ENCODE measurements around the gene SVOPL. TPM values are rescaled to one million over a fixed set of nuclear protein-coding genes. Genes with fewer than 3 reads are reported as not detected.

Gene SVOPL
- total RNA-seq, 1 donor from 2014 or later = 0.82 TPM

DNA sequence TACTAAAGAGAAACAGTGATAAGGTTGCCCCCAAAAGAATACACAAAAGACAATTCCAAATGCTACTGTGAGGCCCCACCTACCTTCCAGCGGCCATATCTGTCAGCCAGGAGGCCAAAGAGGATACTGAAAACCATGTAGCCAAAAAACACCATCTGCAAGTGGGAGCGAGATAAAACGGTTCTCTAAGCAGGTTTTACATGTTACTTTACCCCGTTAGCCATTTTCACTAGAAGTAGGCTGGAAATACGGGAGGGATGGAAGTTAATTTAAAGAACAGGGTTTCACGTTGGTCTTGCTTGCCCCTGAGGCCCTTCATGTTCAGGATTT is 38.2 kb downstream of the SVOPL start:
- FAIRE-seq = no peak
- no peak for DNase-seq (ENCODE audit: low spot score in 2 of 2)

DNA sequence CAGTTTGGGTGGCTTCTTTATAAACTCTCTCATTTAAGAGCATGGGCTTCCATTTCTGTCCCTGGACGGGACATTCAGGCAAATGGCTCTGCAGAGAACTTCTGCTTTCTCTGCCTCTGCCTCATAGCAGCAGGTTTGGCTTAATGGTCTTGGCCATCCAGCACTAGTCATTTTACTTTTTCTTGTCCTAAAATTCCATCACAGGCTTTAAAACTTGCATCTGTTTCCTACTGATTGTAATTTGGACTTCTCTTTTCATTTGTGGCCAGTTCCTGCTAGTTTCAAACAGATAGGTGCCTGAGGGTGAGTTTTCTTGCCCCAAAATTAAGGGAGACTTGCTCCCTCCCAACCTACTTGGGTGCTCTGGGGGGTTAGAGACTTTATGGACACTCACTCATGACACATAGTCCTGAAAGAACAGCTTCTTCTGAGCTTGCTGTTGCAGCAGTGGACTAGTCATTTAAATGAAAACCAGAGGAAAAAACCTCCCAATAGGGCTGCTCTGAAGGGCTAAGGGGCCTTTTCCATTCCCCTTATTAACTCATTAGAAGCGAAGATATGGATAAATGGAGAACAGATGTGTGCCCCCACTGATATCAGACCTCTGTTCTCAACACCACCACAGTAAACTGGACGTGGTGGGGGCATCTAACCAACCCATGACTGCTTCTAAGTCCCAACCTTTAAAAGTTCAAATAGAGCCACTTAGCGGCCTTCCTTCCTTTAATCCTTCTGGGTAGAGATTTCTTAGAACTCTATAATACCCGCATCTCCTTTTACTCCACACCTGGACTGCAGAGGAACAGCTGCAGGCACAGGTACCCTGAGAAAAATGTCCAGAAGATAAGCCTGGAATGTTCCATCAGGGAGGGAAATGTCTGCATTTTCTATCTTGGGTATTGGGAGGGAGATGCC is 38.8 kb downstream of the SVOPL start:
- DNase-seq (ENCODE audit: low spot score in 2 of 2) (no peak), FAIRE-seq (no peak)

DNA sequence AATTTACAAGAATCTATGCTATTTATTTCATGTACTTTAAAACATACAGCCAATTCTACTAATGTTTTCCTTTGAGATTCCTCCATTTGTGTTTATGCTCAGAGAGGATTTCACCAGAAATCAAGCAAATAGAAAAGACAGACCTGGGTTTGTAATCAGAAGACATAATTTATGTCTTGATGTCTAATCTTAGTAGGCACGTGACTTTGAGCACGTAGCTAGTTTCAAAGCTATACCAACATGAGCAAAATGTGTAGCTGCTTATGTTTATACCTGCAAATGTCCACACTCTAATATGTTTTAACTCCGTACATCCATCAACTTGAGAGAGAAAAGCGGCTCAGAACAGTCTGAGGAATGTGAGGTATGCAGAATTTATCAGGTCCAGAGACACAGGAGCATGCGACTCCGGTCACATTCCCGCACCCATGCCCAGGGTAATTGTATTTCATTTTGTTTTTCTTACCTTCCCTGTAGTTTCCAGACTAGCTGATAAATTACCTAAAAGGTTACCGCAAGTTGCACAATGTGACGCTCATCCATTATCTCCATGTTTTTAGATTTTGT is 40.0 kb downstream of the SVOPL start:
- FAIRE-seq (no peak), DNase-seq (ENCODE audit: low spot score in 2 of 2) (no peak)

DNA sequence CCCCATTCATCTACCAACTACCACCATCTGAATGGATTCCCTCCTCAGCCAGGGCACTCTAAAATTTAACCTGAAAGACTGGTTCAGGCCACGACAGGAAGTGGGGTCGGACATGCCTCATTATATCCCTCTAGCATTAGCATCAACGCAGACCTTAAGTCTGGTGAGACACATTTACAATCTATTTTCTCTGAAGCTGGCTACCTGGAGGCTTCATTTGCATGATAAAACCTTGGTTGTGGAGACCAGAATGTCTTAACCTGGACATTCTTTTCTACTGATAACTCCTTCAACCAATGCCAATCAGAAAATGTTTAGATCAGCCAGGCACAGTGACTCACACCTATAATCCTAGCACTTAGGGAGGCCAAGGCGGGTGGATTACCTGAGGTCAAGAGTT is 42.3 kb downstream of the SVOPL start:
- DNase-seq (ENCODE audit: low spot score in 2 of 2) = no peak
- FAIRE-seq = no peak

DNA sequence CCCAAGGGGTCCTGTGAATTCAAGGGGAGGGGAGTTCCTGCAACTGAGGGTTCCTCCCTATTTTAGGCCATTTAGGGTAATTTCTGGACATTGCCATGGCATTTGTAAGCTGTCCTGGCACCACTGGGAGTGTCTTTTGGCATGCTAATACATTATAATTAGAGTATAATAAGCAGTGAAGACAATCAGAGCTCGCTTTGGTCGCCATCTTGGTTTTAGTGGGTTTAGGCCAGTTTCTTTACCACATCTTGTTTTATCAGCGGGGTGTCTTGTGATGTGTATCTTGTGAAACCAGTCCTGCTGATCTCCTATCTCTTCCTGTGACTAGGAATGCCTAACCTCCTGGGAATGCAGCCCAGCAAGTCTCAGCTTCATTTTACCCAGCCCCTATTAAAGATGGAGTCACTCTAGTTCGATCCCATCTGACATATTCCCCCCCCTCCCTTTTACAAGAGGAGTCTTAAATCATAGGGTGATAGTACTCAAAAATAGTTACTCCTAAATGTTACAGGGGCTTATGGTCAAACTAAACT is 43.2 kb downstream of the SVOPL start:
- no peak for FAIRE-seq
- no peak for DNase-seq (ENCODE audit: low spot score in 2 of 2)

DNA sequence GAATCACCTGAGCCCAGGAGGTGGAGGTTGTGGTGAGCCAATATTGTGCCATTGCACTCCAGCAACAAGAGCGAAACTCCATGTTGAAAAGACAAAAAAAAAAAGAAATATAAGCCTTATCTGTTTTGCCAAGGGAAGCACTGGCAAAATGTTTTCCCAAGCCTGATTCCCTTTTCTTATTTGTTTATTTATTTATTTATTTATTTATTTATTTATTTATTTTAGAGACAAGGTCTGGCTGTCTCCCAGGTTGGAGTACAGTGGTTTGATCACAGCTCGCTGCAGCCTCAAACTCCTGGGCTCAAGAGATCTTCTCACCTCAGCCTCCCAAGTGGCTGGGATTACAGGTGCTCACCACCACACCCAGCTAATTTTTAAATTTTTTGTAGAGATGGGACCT is 44.2 kb downstream of the SVOPL start:
- FAIRE-seq = no peak
- no peak for DNase-seq (ENCODE audit: low spot score in 2 of 2)

DNA sequence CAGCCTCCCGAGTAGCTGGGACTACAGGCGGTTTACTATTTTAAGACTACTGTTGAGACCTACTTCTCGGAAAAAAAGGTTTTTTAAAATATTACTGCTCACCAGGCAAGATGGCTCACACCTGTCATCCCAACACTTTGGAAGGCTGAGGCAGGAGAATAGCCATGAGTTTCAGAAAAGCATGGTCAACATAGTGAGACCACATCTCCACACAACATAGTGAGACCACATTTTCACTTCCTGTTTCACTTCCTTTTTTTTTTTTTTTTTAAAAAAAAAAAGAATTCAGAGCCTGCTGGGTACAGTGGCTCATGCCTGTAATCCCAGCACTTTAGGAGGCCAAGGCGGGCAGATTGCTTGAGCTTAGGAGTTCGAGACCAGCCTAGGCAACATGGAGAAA is 46.5 kb downstream of the SVOPL start:
- FAIRE-seq (no peak), DNase-seq (ENCODE audit: low spot score in 2 of 2) (no peak)

DNA sequence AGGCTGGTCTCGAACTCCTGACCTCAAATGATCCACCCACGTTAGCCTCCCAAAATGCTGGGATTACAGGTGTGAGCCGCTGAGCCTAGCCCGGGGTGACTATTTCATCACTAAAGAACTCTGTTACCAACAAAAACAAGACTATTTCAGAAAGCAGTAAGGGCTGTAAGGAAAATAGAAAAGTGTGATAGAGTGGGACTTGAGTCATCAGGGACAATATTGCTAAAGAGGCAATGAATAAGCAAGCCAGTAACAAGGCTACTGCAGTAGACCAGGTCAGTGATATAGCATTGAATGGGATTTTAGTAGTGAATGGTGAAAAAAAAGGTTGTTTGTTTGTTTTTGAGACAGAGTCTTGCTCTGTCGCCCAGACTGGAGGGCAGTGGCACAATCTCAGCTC is 51.7 kb downstream of the SVOPL start:
- DNase-seq (ENCODE audit: low spot score in 2 of 2) = no peak
- no peak for FAIRE-seq

DNA sequence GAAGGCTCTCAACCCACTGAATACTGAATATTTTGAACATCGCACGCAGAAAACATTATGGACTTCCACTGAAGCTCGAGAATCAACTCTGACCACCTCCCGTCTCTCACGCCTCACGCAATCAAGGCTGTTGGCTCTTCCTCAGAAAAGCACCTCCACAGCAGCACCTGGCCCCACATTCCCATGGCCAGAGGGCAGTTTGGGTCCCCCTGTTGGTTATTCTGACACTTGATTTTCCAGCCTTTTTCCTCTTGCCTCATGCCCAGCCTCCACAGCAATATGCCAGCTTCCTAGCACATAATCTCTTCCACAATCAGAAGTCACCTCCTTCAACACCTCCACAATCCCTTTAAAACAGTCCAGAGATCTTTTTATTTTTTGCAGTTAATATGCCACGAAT is 55.9 kb downstream of the SVOPL start:
- FAIRE-seq (no peak), DNase-seq (ENCODE audit: low spot score in 2 of 2) (no peak)

DNA sequence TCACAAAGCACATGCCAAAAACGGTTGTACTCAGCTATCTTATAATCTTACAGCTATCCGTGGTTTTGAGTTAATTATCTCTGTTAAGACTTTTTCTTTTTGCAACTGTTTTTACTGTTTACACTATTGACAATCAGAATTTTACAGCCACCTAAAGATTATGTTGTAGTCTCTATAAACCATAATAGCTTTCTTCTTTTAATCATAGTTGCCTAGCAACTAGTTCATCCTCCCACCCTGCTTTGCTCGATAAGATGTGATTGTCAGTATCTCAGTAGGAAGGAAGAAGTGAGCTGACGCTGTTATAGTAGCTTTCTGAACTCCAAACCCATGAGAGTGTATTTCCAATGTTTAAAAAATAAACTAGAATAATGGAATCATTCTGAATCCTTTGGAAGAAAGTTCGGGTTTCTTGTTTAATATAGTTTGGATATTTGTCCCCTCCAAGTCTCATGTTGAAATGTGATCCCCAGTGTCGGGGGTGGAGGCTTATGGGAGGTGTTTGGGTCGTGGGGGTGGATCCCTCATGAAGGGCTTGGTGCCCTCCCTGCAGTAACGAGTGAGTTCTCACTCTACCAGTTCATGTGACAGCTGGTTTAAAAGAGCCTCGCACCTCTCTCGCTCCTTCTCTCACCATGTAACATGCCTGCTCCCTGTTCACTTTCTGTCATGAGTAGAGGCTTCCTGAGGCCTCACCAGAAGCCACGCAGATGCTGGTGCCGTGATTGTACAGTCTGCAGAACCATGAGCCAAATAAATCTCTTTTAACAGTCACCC is 68.1 kb downstream of the SVOPL start:
- FAIRE-seq = no peak

DNA sequence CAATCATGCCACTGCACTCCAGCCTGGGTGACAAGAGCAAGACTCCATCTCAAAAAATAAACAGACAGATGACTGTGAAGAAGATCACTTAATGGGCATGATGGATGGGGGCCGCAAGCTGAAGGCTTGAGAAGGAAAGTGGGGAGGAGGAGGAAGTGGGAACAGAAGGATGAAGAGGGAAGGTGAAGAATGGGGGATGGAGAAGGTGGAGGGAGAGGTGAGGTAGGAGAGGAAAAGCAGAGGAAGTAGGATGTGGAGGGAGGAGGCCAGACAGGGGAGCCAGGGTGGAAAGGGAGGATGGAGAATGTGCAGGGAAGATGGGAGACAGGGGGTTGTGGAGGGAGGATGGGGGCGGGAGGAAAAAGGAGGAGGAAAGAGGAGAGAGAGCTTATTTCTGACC is 68.8 kb downstream of the SVOPL start:
- FAIRE-seq (no peak), DNase-seq (ENCODE audit: low spot score in 2 of 2) (no peak)

More for the DNA sequence above, 68.1 kb downstream of the SVOPL start:
- DNase-seq (ENCODE audit: low spot score in 2 of 2) = no peak

DNA sequence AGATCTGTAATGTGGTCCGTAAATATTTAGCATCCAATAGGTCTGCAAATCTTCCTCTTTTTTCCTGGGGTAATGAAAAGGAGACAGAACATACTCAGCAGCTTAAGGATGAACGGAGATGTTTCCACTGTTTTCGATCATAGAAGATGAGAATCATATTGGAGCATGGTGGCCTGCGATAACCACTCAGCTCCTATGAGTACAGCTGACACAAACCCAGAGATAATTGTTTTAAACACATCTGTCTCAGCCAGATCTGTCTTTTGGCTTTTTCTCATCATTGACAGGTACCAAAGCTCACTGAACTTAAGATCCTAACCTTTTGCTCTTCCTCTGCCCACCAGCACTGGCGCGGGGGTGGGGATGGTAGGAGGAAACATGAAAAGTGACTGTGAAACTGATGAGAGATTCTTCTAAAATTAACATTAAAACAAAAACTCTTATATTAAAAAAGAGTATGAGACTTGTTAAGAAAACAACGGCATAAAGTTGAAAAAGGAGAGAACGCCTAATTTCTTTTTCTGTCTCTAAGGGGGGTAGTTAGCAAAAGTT is 71.0 kb downstream of the SVOPL start:
- FAIRE-seq = no peak
- DNase-seq (ENCODE audit: low spot score in 2 of 2) = no peak

DNA sequence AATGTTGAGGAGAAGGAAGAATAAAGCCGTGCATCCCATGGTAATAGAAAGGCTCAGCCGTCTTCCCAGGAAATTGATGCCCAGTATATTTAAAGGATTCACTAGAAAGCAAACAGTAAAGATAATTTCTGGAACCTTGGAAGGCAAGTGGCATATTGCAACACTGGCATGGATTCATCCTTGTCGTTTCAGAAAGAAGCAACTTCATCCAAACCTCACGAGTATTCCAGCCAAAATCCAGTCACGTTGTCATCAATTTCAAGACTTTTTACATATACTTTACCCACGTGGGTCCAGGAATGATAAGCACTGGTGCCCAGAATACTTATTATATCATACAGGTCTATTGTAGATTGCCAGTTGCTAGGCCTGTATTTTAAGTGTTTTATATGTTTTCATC is 73.8 kb downstream of the SVOPL start:
- DNase-seq (ENCODE audit: low spot score in 2 of 2) (no peak), FAIRE-seq (no peak)

DNA sequence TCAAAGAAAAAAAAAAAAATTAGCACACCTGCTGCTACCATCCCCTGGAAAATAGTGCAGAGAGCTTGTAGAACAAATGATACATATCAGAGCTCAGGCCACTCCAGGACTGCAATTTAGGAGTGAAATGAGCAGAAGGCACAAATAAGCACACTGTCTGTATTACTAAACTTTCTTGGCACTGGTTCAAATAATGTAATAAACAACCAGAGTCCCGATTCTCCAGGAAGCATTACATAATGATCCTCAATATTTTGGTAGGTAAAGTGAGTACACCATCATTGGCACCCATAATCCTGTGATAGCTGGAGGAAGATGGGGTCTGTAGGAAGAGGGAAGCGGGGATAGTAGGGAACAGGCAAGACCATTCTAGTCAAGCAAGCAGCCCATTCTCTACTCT is 74.3 kb downstream of the SVOPL start:
- no peak for DNase-seq (ENCODE audit: low spot score in 2 of 2)
- no peak for FAIRE-seq

DNA sequence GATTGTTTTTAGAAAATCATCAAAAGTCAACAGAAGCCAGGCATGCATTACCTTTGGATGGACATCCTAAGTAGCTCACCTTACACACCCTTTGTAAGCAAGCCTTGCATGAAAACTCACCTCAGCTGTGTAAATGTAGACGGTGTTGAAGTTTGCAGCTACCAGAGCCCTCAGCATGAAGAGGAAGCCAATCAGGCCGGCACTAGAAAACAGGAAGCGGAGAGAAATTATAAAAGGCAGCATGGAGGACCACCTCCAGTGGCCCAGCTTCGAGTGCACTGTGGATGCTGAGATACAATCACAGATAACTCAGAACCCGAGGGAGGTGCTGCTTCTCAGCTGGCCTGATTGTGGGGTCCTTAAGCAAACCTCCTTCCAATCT is 75.3 kb downstream of the SVOPL start:
- FAIRE-seq (no peak), DNase-seq (ENCODE audit: low spot score in 2 of 2) (no peak)

DNA sequence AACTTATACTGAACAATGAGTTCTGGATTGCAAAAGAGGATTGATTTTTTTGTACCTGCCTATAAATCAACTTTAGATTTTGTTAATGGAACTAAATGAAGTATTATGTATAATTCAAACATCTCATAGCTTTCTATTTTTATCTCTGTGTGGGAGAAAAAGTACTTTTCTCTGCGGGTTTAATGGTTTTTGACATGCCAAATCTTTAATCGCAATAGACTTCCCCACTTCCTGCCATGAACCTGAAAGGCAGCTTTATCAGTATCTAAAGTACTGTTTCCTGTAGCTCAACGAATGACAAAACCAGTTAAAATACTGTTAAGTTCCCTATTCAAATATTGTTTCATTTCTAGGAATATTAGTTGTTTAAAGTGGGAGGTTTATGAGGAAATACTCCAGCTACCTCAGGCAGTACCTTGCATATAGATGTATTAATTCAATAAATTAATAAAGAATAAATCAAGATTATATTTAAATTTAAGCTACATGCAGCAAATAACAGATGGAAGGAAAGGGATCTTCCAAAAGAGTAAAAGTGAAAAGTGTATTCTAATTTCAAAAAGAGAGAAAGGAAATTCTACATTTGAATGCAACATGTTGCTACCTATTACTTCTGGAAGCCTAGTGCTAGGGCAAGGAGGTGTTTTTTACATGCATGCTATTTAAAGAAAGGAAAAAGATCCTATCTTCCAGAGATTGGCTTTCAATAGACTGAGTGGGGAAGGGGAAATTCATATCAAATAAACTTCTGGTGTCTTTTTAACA is 75.9 kb downstream of the SVOPL start:
- FAIRE-seq = no peak

DNA sequence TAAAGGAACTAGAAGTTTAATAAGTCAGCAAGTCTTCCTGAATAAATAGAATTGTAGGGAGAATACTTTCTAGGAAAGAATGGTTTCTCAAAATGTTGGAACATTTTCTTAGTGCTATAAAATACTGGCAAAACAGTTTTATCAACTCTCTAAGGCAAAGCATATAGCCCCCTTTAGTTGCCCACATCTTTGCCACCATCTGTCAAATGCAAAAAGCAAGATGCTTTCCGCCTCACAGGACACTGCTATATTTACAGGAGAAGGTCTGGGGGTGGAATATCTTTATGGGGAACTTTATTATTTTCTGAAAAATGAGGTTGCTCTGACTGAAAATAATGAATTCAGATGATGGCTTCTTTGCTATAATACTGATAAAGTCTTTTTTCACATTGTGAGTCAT is 78.3 kb downstream of the SVOPL start:
- no peak for DNase-seq (ENCODE audit: low spot score in 2 of 2)
- no peak for FAIRE-seq

More for the DNA sequence above, 75.9 kb downstream of the SVOPL start:
- no peak for DNase-seq (ENCODE audit: low spot score in 2 of 2)

DNA sequence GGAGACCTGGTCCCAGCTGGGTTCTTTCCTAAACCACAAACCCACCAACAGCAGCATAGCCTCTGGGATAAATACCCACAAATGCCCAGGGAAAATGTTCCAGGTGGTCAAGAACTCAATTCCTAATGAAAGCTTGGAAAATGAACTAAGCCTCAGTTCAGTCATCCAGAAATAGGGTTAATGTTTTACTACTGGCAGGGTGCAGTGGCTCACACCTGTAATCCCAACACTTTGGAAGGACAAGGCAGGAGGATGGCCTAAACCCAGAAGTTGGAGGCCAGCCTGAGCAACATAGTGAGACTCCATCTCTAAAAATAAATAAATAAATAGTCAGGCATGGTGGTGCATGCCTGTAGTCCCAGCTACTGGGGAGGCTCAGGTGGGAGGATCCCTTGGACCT is 82.2 kb downstream of the SVOPL start:
- no peak for DNase-seq (ENCODE audit: low spot score in 2 of 2)
- FAIRE-seq = no peak

DNA sequence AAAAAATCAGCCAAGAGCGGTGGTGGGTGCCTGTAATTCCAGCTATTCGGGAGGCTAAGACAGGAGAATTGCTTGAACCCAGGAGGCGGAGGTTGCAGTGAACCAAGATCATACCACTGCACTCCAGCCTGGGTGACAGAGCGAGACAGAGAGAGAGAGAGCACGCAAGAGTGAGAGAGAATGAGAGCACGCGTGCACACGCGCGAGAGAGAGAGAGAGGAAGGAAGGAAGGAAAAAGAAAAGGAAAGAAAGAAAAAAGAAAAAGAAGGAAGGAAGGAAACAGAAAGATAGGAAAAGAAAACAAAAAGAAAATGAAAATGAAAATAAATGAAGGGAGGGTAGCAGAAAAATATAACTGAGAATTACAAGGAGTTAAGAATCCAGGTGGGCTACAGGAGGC is 82.7 kb downstream of the SVOPL start:
- FAIRE-seq (no peak), DNase-seq (ENCODE audit: low spot score in 2 of 2) (no peak)

DNA sequence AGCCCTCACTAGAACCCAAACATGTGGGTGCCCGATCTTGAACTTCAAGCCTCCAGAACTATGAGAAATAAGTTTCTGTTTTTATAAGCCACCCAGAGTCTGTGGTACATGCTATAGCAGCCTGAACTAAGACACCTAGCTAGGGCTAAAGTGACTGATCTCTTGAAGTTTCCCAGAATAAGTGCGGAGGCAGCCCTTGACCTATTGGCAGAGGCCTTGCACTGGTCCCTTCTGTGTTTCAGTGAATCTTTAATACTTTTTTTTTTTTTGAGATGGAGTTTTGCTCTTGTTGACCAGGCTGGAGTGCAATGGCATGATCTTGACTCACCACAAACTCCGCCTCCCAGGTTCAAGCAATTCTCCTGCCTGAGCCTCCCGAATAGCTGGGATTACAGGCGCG is 85.1 kb downstream of the SVOPL start:
- DNase-seq (ENCODE audit: low spot score in 2 of 2) (no peak), FAIRE-seq (no peak)

All from frontal cortex (tissue), 4 donors.